Panc1 (cell line): ENCODE results near the gene ACOT2.
"Not testable (repeated sequence)": the region's sequence is repeated elsewhere in the genome, so short reads cannot be mapped to it uniquely, and the experiment has no call there.

Experiments
- CTCF ChIP-seq: fragments of 450-650 bp; IDR thresholded peaks from 2 replicates; pipeline ENCODE4 v1.5.1; 2017; ENCODE audit warnings: mild to moderate bottlenecking
- POLR2AphosphoS5 ChIP-seq: IDR thresholded peaks from 2 replicates; pipeline ENCODE4 v1.6.1; 2012; ENCODE audit warnings: mild to moderate bottlenecking, low read depth, low read length, moderate library complexity
- REST ChIP-seq, 2 experiments: IDR thresholded peaks; 2 replicates each; pipeline ENCODE4 v1.6.1; 2011 to 2012; ENCODE audit warnings: low read depth in 2 of 2, control low read depth in 1 of 2, low read length in 1 of 2, mild to moderate bottlenecking in 1 of 2, moderate library complexity in 1 of 2; ENCODE audit not compliant: insufficient read depth in 1 of 2
- SIN3A ChIP-seq: IDR thresholded peaks from 2 replicates; pipeline ENCODE4 v1.6.1; 2012; ENCODE audit warnings: low read depth, mild to moderate bottlenecking, low read length, moderate library complexity, borderline replicate concordance; ENCODE audit not compliant: insufficient read depth

GRCh38 chr14:73529356-73529755 is 39.7 kb upstream of the ACOT2 start:
- TF ChIP-seq POLR2AphosphoS5; CTCF; SIN3A; REST (IDR thresholded peaks at IDR 0.05; ENCODE audit: insufficient read depth in 1 of 2, low read depth in 2 of 2, low read length in 1 of 2): not testable (repeated sequence)
